ENCODE data around the gene SMAD4.
"Not testable (repeated sequence)": the region's sequence is repeated elsewhere in the genome, so short reads cannot be mapped to it uniquely, and the experiment has no call there.

Gene SMAD4

GRCh38 chr18:51029694-51030536 is at the start of gene SMAD4:
Gene SMAD4 (plus strand): TSS chr18:51030213. CDS start chr18:51047047, 16,834 bp downstream.
- peak; percentile 82 for DNase-seq (ENCODE audit: low spot score)

GRCh38 chr18:50981381-50981780 is 48.6 kb upstream of the SMAD4 start:
- DNase-seq (ENCODE audit: low spot score) = no peak

GRCh38 chr18:50982086-50982801 is 47.8 kb upstream of the SMAD4 start:
- DNase-seq (ENCODE audit: low spot score) = no peak

- DNase-seq (ENCODE audit: low spot score) = no peak
These were observed 47.2 kb upstream of the SMAD4 start for GRCh38 chr18:50982802-50983179.

GRCh38 chr18:50986360-50987087 is 43.5 kb upstream of the SMAD4 start:
- peak; percentile 12 for DNase-seq (ENCODE audit: low spot score)

- no peak for DNase-seq (ENCODE audit: low spot score)
These were observed 42.8 kb upstream of the SMAD4 start for GRCh38 chr18:50987261-50987660.

- DNase-seq (ENCODE audit: low spot score) = no peak
These were observed 40.3 kb upstream of the SMAD4 start for GRCh38 chr18:50989711-50990110.

GRCh38 chr18:50992351-50992762 is 37.7 kb upstream of the SMAD4 start:
- DNase-seq (ENCODE audit: low spot score) = no peak

- DNase-seq (ENCODE audit: low spot score) = no peak
These were observed 36.0 kb upstream of the SMAD4 start for GRCh38 chr18:50994031-50994430.

- not testable (repeated sequence) for DNase-seq (ENCODE audit: low spot score)
These were observed 26.8 kb upstream of the SMAD4 start for GRCh38 chr18:51003174-51003573.

- no peak for DNase-seq (ENCODE audit: low spot score)
These were observed 23.8 kb upstream of the SMAD4 start for GRCh38 chr18:51006061-51006818.

GRCh38 chr18:51006948-51007789 is 22.8 kb upstream of the SMAD4 start:
- peak; percentile 10 for DNase-seq (ENCODE audit: low spot score)

- DNase-seq (ENCODE audit: low spot score) = no peak
These were observed 22.2 kb upstream of the SMAD4 start for GRCh38 chr18:51007790-51008139.

- DNase-seq (ENCODE audit: low spot score) = no peak
These were observed 20.9 kb upstream of the SMAD4 start for GRCh38 chr18:51009072-51009471.

- no peak for DNase-seq (ENCODE audit: low spot score)
These were observed 19.8 kb upstream of the SMAD4 start for GRCh38 chr18:51010218-51010617.

GRCh38 chr18:51011709-51012108 is 18.3 kb upstream of the SMAD4 start:
- no peak for DNase-seq (ENCODE audit: low spot score)

GRCh38 chr18:51012441-51012840 is 17.6 kb upstream of the SMAD4 start:
- DNase-seq (ENCODE audit: low spot score) = no peak

GRCh38 chr18:51013259-51013658 is 16.8 kb upstream of the SMAD4 start:
- DNase-seq (ENCODE audit: low spot score) = no peak

GRCh38 chr18:51017140-51017879 is 12.7 kb upstream of the SMAD4 start:
- DNase-seq (ENCODE audit: low spot score) = no peak

- no peak for DNase-seq (ENCODE audit: low spot score)
These were observed 9.5 kb upstream of the SMAD4 start for GRCh38 chr18:51020536-51020935.
